Panc1 (cell line): ENCODE results near the gene DDX49. TPM values are rescaled to one million over a fixed set of nuclear protein-coding genes. Genes with fewer than 3 reads are reported as not detected.

Experiments
- ATAC-seq: fragments of 200-7000 bp; cut with Tn5 transposase; 2 replicates; pipeline ENCODE4 v1.9.1; 2020; ENCODE audit warnings: mild to moderate bottlenecking, moderate library complexity
- BruUV-seq: library from RNA; stranded (reverse); fragments of 400-500 nt; replicated peaks from 2 replicates; lab custom pipeline; 2021; lab: Mats Ljungman, UMichigan
- CTCF ChIA-PET: fragments of 300-600 bp; sonication (Branson Sonifier 250); formaldehyde crosslinking; loops from one replicate; lab custom pipeline; 2022; ENCODE audit warnings: antibody characterized with exemption; lab: Charles Lee
- POLR2A ChIA-PET: fragments of 300-600 bp; sonication (Branson Sonifier 250); formaldehyde crosslinking; loops from one replicate; lab custom pipeline; 2022; ENCODE audit warnings: antibody characterized with exemption; lab: Charles Lee
- DNase-seq: peaks from one replicate; pipeline ENCODE4 v3.0.0-alpha.2; 2010; ENCODE audit warnings: low read depth, low spot score
- H3K27ac ChIP-seq: 2 replicates; pipeline ENCODE4 v1.5.1; 2011; ENCODE audit warnings: mild to moderate bottlenecking, low read length, inconsistent platforms
- H3K27me3 ChIP-seq: fragments of 200-500 bp; sonication (Bioruptor generic); 2 replicates; pipeline ENCODE4 v1.6.0; 2014; ENCODE audit warnings: low read length, inconsistent platforms; ENCODE audit not compliant: control insufficient read depth, insufficient read depth
- H3K36me3 ChIP-seq: fragments of 200-500 bp; sonication (Bioruptor generic); 2 replicates; pipeline ENCODE4 v1.5.1; 2014; ENCODE audit warnings: inconsistent platforms, mild to moderate bottlenecking, low read length, moderate library complexity; ENCODE audit not compliant: control insufficient read depth, insufficient read depth
- H3K4me1 ChIP-seq: 2 replicates; pipeline ENCODE4 v1.5.1; 2011; ENCODE audit warnings: inconsistent platforms, mild to moderate bottlenecking, low read length, moderate library complexity; ENCODE audit not compliant: control insufficient read depth, insufficient read depth
- H3K4me3 ChIP-seq, 2 experiments: 2 replicates each; pipeline ENCODE4 v1.5.1; 2011 to 2012; ENCODE audit warnings: low read depth in 2 of 2, low read length in 2 of 2, mild to moderate bottlenecking in 2 of 2, inconsistent platforms in 1 of 2, moderate library complexity in 1 of 2
- H3K9me3 ChIP-seq: fragments of 200-500 bp; sonication (Bioruptor generic); 2 replicates; pipeline ENCODE4 v1.5.1; 2014; ENCODE audit warnings: low read depth, mild to moderate bottlenecking, inconsistent platforms, low read length, moderate library complexity; ENCODE audit not compliant: control insufficient read depth, insufficient read depth
- POLR2AphosphoS5 ChIP-seq: IDR thresholded peaks from 2 replicates; pipeline ENCODE4 v1.6.1; 2012; ENCODE audit warnings: mild to moderate bottlenecking, low read depth, low read length, moderate library complexity
- SIN3A ChIP-seq: IDR thresholded peaks from 2 replicates; pipeline ENCODE4 v1.6.1; 2012; ENCODE audit warnings: low read depth, mild to moderate bottlenecking, low read length, moderate library complexity, borderline replicate concordance; ENCODE audit not compliant: insufficient read depth
- TCF7L2 ChIP-seq: IDR thresholded peaks from 2 replicates; pipeline ENCODE4 v1.6.1; 2011; ENCODE audit warnings: mild to moderate bottlenecking, low read depth, low read length, inconsistent platforms
- in situ Hi-C: cut with HindIII; loops from 2 replicates; pipeline ENCODE4 v1.10.0; 2016; ENCODE audit warnings: low sequenced_read_pairs, low pct_unique_long_range_greater_than_20kb
- intact Hi-C: fragments of 100-400 bp; cut with micrococcal nuclease; formaldehyde crosslinking; loops from one replicate; pipeline ENCODE4 v1.10.0; 2022; ENCODE audit not compliant: unreplicated experiment
- total RNA-seq: library from RNA; stranded (reverse); gene quantifications from one replicate; pipeline ENCODE4 v1.2.1, GENCODE V29; 2021; ENCODE audit not compliant: unreplicated experiment
- TF ChIP-seq, protein P1 (sequence below): fragments of 450-650 bp; IDR thresholded peaks from 2 replicates; pipeline ENCODE4 v1.5.1; 2017; ENCODE audit warnings: mild to moderate bottlenecking
- TF ChIP-seq, protein P2 (sequence below), 2 experiments: IDR thresholded peaks; 2 replicates each; pipeline ENCODE4 v1.6.1; 2011 to 2012; ENCODE audit warnings: low read depth in 2 of 2, control low read depth in 1 of 2, low read length in 1 of 2, mild to moderate bottlenecking in 1 of 2, moderate library complexity in 1 of 2; ENCODE audit not compliant: insufficient read depth in 1 of 2

Gene DDX49
- total RNA-seq, 1 experiment from 2014 or later = 41.5 TPM

DNA sequence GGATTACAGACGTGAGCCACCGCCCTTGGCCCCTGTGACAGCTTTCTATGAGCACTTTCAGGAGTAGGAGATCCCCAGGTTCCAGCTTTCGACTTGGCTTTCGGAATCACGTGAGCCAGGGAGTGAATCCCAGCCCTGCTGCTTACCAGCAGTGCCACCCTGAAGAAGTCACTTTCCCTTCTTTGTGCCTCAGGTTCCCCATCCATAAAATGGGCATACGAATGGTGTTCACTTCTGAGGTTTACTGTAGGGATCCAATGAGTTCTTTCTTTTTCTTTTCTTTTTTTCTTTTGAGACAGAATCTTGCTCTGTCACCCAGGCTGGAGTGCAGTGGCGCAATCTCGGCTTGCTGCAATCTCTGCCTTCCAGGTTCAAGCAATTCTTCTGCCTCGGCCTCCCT lies 25.8 kb downstream of the DDX49 start:
- Histone ChIP-seq H3K27ac (no peak overlapping the region), H3K36me3 (peaks cover 2% of the 10 kb centered on the region; the same call in 1 of the 2 replicates), H3K4me3 (no peak overlapping the region), H3K9me3 (no peaks in the 10 kb centered on the region), H3K27me3 (no peaks in the 10 kb centered on the region), H3K4me1 (no peaks in the 10 kb centered on the region; the same call in 1 of the 2 replicates)
- in situ Hi-C loops (no loop called here), intact Hi-C loops (no loop called here)
- CTCF ChIA-PET = no interaction called here
- no TSS peak for BruUV-seq
- DNase-seq (no peak), ATAC-seq (no peak)
- TF ChIP-seq, protein P1, sequence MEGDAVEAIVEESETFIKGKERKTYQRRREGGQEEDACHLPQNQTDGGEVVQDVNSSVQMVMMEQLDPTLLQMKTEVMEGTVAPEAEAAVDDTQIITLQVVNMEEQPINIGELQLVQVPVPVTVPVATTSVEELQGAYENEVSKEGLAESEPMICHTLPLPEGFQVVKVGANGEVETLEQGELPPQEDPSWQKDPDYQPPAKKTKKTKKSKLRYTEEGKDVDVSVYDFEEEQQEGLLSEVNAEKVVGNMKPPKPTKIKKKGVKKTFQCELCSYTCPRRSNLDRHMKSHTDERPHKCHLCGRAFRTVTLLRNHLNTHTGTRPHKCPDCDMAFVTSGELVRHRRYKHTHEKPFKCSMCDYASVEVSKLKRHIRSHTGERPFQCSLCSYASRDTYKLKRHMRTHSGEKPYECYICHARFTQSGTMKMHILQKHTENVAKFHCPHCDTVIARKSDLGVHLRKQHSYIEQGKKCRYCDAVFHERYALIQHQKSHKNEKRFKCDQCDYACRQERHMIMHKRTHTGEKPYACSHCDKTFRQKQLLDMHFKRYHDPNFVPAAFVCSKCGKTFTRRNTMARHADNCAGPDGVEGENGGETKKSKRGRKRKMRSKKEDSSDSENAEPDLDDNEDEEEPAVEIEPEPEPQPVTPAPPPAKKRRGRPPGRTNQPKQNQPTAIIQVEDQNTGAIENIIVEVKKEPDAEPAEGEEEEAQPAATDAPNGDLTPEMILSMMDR = no peak
- no peak for TF ChIP-seq POLR2AphosphoS5
- TF ChIP-seq SIN3A = no peak
- TF ChIP-seq TCF7L2 = no peak
- TF ChIP-seq, protein P2, sequence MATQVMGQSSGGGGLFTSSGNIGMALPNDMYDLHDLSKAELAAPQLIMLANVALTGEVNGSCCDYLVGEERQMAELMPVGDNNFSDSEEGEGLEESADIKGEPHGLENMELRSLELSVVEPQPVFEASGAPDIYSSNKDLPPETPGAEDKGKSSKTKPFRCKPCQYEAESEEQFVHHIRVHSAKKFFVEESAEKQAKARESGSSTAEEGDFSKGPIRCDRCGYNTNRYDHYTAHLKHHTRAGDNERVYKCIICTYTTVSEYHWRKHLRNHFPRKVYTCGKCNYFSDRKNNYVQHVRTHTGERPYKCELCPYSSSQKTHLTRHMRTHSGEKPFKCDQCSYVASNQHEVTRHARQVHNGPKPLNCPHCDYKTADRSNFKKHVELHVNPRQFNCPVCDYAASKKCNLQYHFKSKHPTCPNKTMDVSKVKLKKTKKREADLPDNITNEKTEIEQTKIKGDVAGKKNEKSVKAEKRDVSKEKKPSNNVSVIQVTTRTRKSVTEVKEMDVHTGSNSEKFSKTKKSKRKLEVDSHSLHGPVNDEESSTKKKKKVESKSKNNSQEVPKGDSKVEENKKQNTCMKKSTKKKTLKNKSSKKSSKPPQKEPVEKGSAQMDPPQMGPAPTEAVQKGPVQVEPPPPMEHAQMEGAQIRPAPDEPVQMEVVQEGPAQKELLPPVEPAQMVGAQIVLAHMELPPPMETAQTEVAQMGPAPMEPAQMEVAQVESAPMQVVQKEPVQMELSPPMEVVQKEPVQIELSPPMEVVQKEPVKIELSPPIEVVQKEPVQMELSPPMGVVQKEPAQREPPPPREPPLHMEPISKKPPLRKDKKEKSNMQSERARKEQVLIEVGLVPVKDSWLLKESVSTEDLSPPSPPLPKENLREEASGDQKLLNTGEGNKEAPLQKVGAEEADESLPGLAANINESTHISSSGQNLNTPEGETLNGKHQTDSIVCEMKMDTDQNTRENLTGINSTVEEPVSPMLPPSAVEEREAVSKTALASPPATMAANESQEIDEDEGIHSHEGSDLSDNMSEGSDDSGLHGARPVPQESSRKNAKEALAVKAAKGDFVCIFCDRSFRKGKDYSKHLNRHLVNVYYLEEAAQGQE (IDR thresholded peaks at IDR 0.05; ENCODE audit: insufficient read depth in 1 of 2, low read depth in 2 of 2, low read length in 1 of 2) = no peak
- POLR2A ChIA-PET = no interaction called here

DNA sequence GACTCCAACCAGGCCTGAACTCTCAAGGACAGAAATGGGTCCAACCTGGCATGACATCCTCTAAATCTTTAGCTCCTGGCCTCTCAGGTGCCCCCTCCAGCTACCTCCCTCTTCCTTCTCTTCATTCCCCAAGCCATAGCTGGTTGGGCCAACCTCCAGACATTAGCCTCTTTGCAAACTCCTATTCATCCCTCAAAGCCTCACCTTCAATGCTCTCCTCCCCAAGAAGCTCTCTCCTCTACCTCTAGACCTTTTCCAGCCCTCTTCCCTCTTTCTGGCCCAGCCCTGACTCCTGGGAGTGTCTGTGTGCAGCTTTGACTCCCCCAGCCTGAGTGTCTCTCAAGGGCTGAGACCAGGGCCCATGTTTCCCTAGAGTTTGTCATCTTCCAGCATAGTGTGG lies 26.8 kb downstream of the DDX49 start:
- in situ Hi-C loops = no loop called here
- H3K4me3 ChIP-seq = no peak overlapping the region
- H3K27ac ChIP-seq = no peak overlapping the region
- DNase-seq (no peak), ATAC-seq (no peak)
- H3K36me3 ChIP-seq = no peaks in the 10 kb centered on the region
- no peaks in the 10 kb centered on the region for H3K27me3 ChIP-seq
- no peak for TF ChIP-seq TCF7L2
- TF ChIP-seq, protein P2 (IDR thresholded peaks at IDR 0.05; ENCODE audit: insufficient read depth in 1 of 2, low read depth in 2 of 2, low read length in 1 of 2) = no peak
- no peak for TF ChIP-seq POLR2AphosphoS5
- TF ChIP-seq, protein P1 = no peak
- TF ChIP-seq SIN3A = no peak
- BruUV-seq = no TSS peak
- no peaks in the 10 kb centered on the region for H3K9me3 ChIP-seq
- POLR2A ChIA-PET = no interaction called here
- no peaks in the 10 kb centered on the region; the same call in 1 of the 2 replicates for H3K4me1 ChIP-seq
- intact Hi-C loops = no loop called here
- CTCF ChIA-PET = no interaction called here
